HG03108 (cell line): ENCODE data around the gene ZNF669.
"Not testable (repeated sequence)": the region's sequence is repeated elsewhere in the genome, so short reads cannot be mapped to it uniquely, and the experiment has no call there.

Source experiments
- ATAC-seq: cut with Tn5 transposase; IDR thresholded peaks from one replicate; pipeline ENCODE4 v1.9.1; 2021; ENCODE audit warnings: moderate library complexity; ENCODE audit not compliant: unreplicated experiment

The ZNF669 gene

GRCh38 chr1:247103859-247104591, at the start of gene ZNF669:
Gene ZNF669, minus strand, starts transcription at chr1:247104356. Its CDS starts 157 bp downstream, at chr1:247104199.
- peak; percentile 99 for ATAC-seq

DNA sequence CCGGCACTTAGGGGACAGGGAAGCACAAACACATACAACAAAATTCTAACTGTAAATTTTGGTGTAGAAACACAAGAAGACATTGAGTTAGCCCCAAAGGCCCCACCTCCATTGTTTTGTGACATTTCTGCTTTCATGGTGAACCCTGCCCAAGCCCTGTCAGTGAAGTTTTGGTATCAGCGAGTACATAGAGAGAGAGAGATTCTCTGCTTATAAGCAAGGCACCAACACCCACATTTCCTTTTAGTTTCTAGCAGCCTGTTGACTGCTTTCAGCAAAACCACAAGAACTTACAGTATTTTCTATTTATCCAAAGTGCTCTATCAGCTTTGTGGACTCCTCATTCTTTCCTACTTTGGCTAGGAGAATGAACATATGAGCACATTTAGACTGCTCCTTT, 43.6 kb upstream of the ZNF669 start:
- ATAC-seq = no peak

DNA sequence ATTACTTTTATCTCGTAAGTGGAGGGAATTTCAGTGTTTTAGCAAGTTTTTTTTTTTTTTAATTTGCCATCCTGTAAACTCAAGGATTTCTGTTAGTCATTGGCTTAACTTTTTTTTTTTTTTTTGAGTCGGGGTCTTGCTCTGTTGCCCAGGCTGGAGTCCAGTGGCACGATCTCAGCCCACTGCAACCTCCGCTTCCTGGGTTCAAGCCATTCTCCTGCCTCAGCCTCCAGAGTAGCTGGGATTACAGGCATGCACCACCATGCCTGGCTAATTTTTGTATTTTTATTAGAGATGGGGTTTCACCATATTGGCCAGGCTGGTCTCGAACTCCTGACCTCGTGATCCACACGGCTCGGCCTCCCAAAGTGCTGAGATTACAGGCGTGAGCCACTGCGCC, 43.0 kb upstream of the ZNF669 start:
- ATAC-seq = not testable (repeated sequence)

GRCh38 chr1:247146671-247147070, 42.5 kb upstream of the ZNF669 start:
- ATAC-seq = no peak

- no peak for ATAC-seq
Observed at GRCh38 chr1:247145279-247145678, 41.1 kb upstream of the ZNF669 start.

GRCh38 chr1:247139557-247139956, 35.4 kb upstream of the ZNF669 start:
- ATAC-seq = not testable (repeated sequence)

DNA sequence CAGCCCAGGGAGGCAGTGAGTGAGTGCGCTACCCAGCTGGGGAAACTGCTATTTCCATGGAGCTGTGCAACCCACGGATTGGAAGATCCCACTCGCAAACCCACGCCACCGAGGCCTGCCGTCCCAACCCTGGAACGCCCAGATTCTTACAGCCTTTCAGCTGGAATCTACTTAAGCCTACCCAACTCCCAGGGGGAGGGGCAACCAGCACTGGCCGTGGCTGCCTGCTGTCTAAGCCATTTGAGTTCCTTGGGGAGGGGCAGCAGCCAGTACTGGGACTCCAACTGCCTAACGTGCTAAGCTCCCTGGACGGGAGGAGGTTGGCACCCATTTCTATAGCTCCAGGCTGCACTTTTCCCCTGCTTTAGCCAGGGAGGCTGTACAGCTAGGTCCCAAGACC, 27.1 kb upstream of the ZNF669 start:
- ATAC-seq = no peak

- not testable (repeated sequence) for ATAC-seq
Observed at GRCh38 chr1:247127519-247128282, 23.5 kb upstream of the ZNF669 start.

GRCh38 chr1:247126601-247127000, 22.4 kb upstream of the ZNF669 start:
- ATAC-seq = peak; percentile 50

GRCh38 chr1:247126166-247126565, 22.0 kb upstream of the ZNF669 start:
- peak; percentile 99 for ATAC-seq

- no peak for ATAC-seq
Observed at GRCh38 chr1:247121382-247121781, 17.2 kb upstream of the ZNF669 start.

DNA sequence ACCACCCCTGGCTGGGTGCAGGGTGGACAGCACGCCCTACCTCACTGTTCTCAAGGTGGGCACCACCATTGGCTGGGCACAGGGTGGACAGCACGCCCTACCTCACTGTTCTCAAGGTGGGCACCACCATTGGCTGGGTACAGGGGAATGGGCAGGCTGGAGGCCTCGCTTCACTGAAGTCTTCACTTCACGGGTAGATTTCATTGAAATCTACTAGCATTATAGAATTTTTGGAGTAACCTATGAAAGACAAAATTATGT, 16.2 kb upstream of the ZNF669 start:
- ATAC-seq = not testable (repeated sequence)

DNA sequence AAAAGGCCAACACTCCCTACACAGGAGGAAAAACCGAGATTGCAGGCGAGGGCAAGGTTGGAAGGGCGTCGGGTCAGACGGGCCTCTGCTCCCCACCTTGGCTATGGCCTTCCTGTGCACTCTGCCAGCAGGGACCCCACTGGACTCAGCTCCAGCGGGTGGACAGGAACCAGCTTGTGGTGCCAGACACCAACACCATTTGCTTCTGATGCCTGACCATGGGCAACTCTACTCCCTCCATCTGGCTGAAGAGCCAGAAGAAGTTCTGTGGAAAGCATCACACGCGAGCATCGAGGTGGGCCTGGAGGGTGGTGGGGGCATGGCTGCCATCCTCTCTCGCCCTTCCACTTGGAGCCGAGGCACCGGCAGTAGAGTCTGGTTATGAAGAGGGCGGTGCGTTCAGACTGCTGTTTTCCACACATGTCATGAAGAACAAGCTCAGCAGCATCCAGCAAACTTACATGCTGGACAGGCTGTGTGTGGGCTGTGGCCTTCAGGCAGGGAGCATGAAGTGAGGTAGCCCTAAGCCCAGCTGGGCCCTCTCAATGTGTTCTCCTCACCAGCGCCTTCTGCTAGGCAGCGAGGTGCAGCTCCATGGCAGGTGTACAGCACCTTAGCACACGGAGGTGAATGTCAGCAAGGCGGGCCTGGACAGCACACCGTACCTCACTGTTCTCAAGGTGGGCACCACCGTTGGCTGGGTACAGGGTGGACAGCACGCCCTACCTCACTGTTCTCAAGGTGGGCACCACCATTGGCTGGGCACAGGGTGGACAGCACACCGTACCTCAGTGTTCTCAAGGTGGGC, 15.6 kb upstream of the ZNF669 start:
- no peak for ATAC-seq

GRCh38 chr1:247118946-247119446, 14.8 kb upstream of the ZNF669 start:
- no peak for ATAC-seq

- ATAC-seq = no peak
Observed at GRCh38 chr1:247115545-247115944, 11.4 kb upstream of the ZNF669 start.

DNA sequence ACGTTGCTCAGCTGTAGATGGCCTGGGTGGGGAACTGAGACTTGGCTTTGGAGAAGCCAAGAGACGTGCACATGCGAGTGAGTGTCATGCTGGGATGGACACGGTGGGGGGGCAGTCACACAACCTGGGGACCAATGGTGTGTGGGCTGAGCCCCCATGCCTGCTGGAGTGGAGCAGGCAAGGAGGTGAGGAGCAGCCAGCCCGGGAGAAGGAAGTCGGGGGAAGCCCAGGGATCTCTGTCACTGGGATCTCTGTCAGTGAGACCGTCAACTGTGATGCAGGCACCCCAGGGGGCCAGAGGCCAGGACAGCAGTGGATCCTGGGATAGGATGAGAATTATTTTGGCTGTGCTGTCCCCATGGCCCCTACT, 11.0 kb upstream of the ZNF669 start:
- ATAC-seq = no peak

- ATAC-seq = no peak
Observed at GRCh38 chr1:247114351-247115140, 10.4 kb upstream of the ZNF669 start.

GRCh38 chr1:247113733-247114271, 9.6 kb upstream of the ZNF669 start:
- no peak for ATAC-seq

DNA sequence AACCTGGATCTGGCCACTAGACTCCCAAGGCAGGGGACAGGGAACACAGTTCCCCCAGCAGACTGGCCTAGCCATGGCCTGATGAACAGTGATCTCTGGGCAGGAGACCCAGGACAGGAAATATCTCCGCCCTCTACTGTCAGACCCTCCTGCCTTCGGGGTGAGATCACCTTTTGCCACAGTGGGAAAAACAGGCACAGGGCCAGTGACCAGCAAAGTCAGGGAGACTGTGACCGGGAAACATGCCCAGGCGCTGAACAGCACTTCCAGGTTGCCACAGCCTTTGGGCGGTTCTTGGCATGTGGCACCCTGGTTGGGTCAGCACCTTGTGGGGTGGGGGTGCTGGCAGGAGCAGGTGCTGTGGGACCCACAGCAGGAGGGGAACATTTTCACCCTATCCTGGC, 8.9 kb upstream of the ZNF669 start:
- ATAC-seq = no peak

- ATAC-seq = no peak
Observed at GRCh38 chr1:247112479-247112781, 8.3 kb upstream of the ZNF669 start.
